ENCODE data around the gene COPS7A.

The COPS7A gene

GRCh38 chr12:6771091-6771495, 47.2 kb downstream of the COPS7A start:
- no peak for DNase-seq

- no peak for DNase-seq
Observed at GRCh38 chr12:6771509-6772330, 47.9 kb downstream of the COPS7A start.

- peak; percentile 64 to 68 for DNase-seq
Observed at GRCh38 chr12:6772331-6772695, 48.5 kb downstream of the COPS7A start, which contains the start of gene LAG3. Gene LAG3 (plus strand): TSS chr12:6772520. CDS start chr12:6772853, 333 bp downstream.

GRCh38 chr12:6772726-6773589, 49.1 kb downstream of the COPS7A start:
- no peak for DNase-seq

- DNase-seq = peak; percentile 46 to 56
Observed at GRCh38 chr12:6773590-6774351, 49.9 kb downstream of the COPS7A start.

- no peak for DNase-seq
Observed at GRCh38 chr12:6774499-6775062, 50.7 kb downstream of the COPS7A start.

GRCh38 chr12:6775185-6776174, 51.6 kb downstream of the COPS7A start:
- no peak for DNase-seq

GRCh38 chr12:6777386-6777785, 53.5 kb downstream of the COPS7A start:
- no peak for DNase-seq

- no peak for DNase-seq
Observed at GRCh38 chr12:6778217-6778573, 54.3 kb downstream of the COPS7A start.

GRCh38 chr12:6778574-6779550, 55.0 kb downstream of the COPS7A start:
- peak; percentile 83 for DNase-seq

GRCh38 chr12:6779708-6780432, 56.0 kb downstream of the COPS7A start:
- DNase-seq = no peak

- no peak for DNase-seq
Observed at GRCh38 chr12:6780573-6780972, 56.7 kb downstream of the COPS7A start.
